ENCODE data around the gene PLA2G6.

- TF ChIP-seq CTCF (conservative IDR thresholded peaks at IDR 0.05; ENCODE audit: low read length): no peak
- no peak for TF ChIP-seq EZH2phosphoT487 (IDR thresholded peaks at IDR 0.05; ENCODE audit: borderline replicate concordance)
Measured at GRCh38 chr22:38125038-38125610, 56.5 kb downstream of the PLA2G6 start.

All from Loucy (cell line).